ENCODE results near the gene ACAT2.
A peak's percentile ranks its signal among the peaks of the same experiment; 100 is the strongest.
"Not testable (repeated sequence)": the region's sequence is repeated elsewhere in the genome, so short reads cannot be mapped to it uniquely, and the experiment has no call there.

Gene ACAT2

DNA sequence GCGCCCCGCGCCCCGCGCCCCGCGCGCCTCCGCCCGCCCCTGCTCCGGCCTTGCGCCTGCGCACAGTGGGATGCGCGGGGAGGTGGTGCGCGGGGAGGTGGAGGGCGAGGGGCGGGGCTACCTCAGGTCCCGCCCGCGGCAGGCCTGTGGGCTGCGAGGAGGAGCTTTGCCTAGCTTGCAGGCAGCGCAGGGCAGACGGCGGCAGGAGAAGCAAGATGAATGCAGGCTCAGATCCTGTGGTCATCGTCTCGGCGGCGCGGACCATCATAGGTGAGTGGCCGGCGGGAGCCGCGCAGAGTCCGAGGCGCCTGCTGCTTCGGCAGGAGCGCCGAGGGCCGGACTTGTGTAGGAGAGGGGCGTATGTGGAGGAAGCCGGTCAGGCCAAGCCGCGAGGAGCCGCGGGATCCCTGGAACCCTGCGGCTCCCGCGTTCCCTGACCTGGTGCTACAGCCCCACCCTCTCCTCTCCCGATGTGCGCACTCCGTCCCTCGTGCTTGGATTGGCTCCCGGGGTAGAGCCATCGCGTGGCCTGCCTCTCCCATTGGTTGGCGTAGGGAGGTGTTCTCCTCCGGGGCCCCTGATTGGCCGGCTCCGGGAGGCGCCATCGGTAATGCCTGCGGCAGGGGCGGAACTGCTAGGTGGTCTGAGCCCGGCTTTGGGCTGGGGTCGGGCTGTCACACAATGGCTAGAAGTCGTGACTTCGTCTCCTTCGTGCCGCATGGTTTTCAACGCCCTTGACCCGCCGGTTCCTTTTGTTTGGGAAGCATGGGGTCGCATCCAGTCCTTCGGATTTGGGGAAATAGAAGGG is at the start of gene ACAT2:
ACAT2 (plus strand) TSS at position 173 of the 808 bp plus-strand sequence; CDS start at position 216, 43 bp downstream.
- Histone ChIP-seq H3K27ac (ENCODE audit: low read length) (peak within 1 kb of the TSS; percentile 86), H3K36me3 (ENCODE audit: control insufficient read depth in 1 of 2, insufficient read depth in 2 of 2, low read length in 2 of 2) (peaks cover 4 to 13% of the 10 kb centered on the region in 2 donors), H3K4me1 (ENCODE audit: control insufficient read depth in 1 of 2, insufficient read depth in 2 of 2, low read length in 2 of 2) (peaks cover 6 to 17% of the 10 kb centered on the region in 2 donors), H3K9me3 (ENCODE audit: control insufficient read depth in 1 of 2, low read length in 2 of 2) (no peaks in the 10 kb centered on the region), H3K4me3 (ENCODE audit: low read depth in 1 of 2, low read length in 2 of 2) (peak within 1 kb of the TSS; percentile 85 to 93), H3K27me3 (ENCODE audit: low read depth, low read length) (no peaks in the 10 kb centered on the region)

DNA sequence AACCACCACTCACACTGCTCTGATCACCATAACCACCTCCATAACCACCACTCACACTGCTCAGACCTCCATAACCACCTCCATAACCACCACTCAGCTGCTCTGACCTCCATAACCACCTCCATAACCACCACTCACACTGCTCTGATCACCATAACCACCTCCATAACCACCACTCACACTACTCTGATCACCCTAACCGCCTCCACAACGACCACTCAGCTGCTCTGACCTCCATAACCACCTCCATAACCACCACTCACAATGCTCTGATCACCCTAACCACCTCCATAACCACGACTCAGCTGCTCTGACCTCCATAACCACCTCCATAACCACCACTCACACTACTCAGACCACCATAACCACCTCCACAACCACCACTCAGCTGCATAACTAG is 49.5 kb upstream of the ACAT2 start:
- H3K27me3 ChIP-seq (ENCODE audit: low read depth, low read length); H3K36me3 ChIP-seq (ENCODE audit: control insufficient read depth in 1 of 2, insufficient read depth in 2 of 2, low read length in 2 of 2); H3K27ac ChIP-seq (ENCODE audit: low read length); H3K4me3 ChIP-seq (ENCODE audit: low read depth in 1 of 2, low read length in 2 of 2); H3K4me1 ChIP-seq (ENCODE audit: control insufficient read depth in 1 of 2, insufficient read depth in 2 of 2, low read length in 2 of 2); H3K9me3 ChIP-seq (ENCODE audit: control insufficient read depth in 1 of 2, low read length in 2 of 2): not testable (repeated sequence)

- Histone ChIP-seq H3K4me1 (ENCODE audit: control insufficient read depth in 1 of 2, insufficient read depth in 2 of 2, low read length in 2 of 2) (peaks cover 0 to 7% of the 10 kb centered on the region in 2 donors), H3K4me3 (ENCODE audit: low read depth in 1 of 2, low read length in 2 of 2) (no peak overlapping the region), H3K9me3 (ENCODE audit: control insufficient read depth in 1 of 2, low read length in 2 of 2) (no peaks in the 10 kb centered on the region), H3K27me3 (ENCODE audit: low read depth, low read length) (no peaks in the 10 kb centered on the region), H3K36me3 (ENCODE audit: control insufficient read depth in 1 of 2, insufficient read depth in 2 of 2, low read length in 2 of 2) (peaks cover 0 to 8% of the 10 kb centered on the region in 2 donors), H3K27ac (ENCODE audit: low read length) (no peak overlapping the region)
Measured at GRCh38 chr6:159713984-159714383, 47.9 kb upstream of the ACAT2 start.

- Histone ChIP-seq H3K4me1 (ENCODE audit: control insufficient read depth in 1 of 2, insufficient read depth in 2 of 2, low read length in 2 of 2) (peaks cover 0 to 7% of the 10 kb centered on the region in 2 donors), H3K4me3 (ENCODE audit: low read depth in 1 of 2, low read length in 2 of 2) (no peak overlapping the region), H3K36me3 (ENCODE audit: control insufficient read depth in 1 of 2, insufficient read depth in 2 of 2, low read length in 2 of 2) (peaks cover 0 to 8% of the 10 kb centered on the region in 2 donors), H3K27ac (ENCODE audit: low read length) (peak overlapping the region; percentile 74), H3K9me3 (ENCODE audit: control insufficient read depth in 1 of 2, low read length in 2 of 2) (no peaks in the 10 kb centered on the region), H3K27me3 (ENCODE audit: low read depth, low read length) (no peaks in the 10 kb centered on the region)
Measured at GRCh38 chr6:159714404-159714803, 47.4 kb upstream of the ACAT2 start.

DNA sequence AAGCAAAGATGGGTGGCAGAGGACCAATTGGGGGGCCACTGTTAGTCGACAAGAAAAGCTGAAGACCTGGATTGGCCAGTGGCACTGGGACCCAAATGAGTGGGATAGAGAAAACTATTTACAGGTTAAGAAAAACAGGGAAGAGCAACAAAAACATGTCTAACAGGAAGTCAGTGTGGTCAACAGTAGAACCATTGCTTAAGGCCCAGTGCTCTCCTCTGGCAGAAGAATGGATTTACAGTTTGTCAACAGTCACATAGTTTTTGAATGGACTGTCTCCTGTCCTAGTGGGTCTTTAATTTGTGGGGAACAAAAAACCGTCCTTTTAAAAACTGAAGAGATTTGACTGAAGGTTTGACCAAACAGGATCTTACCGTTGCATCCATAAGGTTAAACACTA is 46.7 kb upstream of the ACAT2 start:
- no peaks in the 10 kb centered on the region for H3K9me3 ChIP-seq (ENCODE audit: control insufficient read depth in 1 of 2, low read length in 2 of 2)
- no peak overlapping the region for H3K4me3 ChIP-seq (ENCODE audit: low read depth in 1 of 2, low read length in 2 of 2)
- peaks cover 0 to 7% of the 10 kb centered on the region in 2 donors for H3K4me1 ChIP-seq (ENCODE audit: control insufficient read depth in 1 of 2, insufficient read depth in 2 of 2, low read length in 2 of 2)
- H3K27me3 ChIP-seq (ENCODE audit: low read depth, low read length): no peaks in the 10 kb centered on the region
- H3K36me3 ChIP-seq (ENCODE audit: control insufficient read depth in 1 of 2, insufficient read depth in 2 of 2, low read length in 2 of 2): peaks cover 0 to 8% of the 10 kb centered on the region in 2 donors
- H3K27ac ChIP-seq (ENCODE audit: low read length): peak overlapping the region; percentile 74

GRCh38 chr6:159715605-159716004 is 46.2 kb upstream of the ACAT2 start:
- Histone ChIP-seq H3K36me3 (ENCODE audit: control insufficient read depth in 1 of 2, insufficient read depth in 2 of 2, low read length in 2 of 2) (peaks cover 0 to 8% of the 10 kb centered on the region in 2 donors), H3K27me3 (ENCODE audit: low read depth, low read length) (no peaks in the 10 kb centered on the region), H3K27ac (ENCODE audit: low read length) (peak overlapping the region; percentile 74), H3K4me3 (ENCODE audit: low read depth in 1 of 2, low read length in 2 of 2) (no peak overlapping the region), H3K9me3 (ENCODE audit: control insufficient read depth in 1 of 2, low read length in 2 of 2) (no peaks in the 10 kb centered on the region), H3K4me1 (ENCODE audit: control insufficient read depth in 1 of 2, insufficient read depth in 2 of 2, low read length in 2 of 2) (peaks cover 0 to 7% of the 10 kb centered on the region in 2 donors)

- Histone ChIP-seq H3K4me1 (ENCODE audit: control insufficient read depth in 1 of 2, insufficient read depth in 2 of 2, low read length in 2 of 2) (peaks cover 0 to 7% of the 10 kb centered on the region in 2 donors), H3K9me3 (ENCODE audit: control insufficient read depth in 1 of 2, low read length in 2 of 2) (no peaks in the 10 kb centered on the region), H3K4me3 (ENCODE audit: low read depth in 1 of 2, low read length in 2 of 2) (peak overlapping the region in 1 of 2 donors; percentile 36), H3K27me3 (ENCODE audit: low read depth, low read length) (no peaks in the 10 kb centered on the region), H3K27ac (ENCODE audit: low read length) (peak overlapping the region; percentile 74), H3K36me3 (ENCODE audit: control insufficient read depth in 1 of 2, insufficient read depth in 2 of 2, low read length in 2 of 2) (peaks cover 0 to 8% of the 10 kb centered on the region in 2 donors)
Measured at GRCh38 chr6:159716247-159717096, 45.4 kb upstream of the ACAT2 start.

DNA sequence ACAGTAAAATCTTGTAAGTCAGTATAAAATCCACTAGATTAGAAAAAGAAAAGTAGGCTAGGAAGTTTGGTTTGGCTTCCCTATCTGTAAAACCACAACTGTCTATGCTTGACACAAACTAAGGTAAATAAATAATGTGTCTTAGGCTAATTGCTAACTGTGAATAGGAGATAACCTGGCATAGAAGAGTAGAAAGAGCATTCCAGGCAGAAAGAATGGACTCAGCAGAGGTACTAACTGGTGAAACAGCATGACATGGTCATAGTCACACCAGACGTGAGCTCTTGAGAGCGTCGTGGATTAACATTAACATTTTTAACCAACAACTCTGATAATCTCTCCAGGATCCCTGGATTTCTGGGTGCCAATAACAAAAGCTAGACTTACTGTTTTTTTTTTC is 43.2 kb upstream of the ACAT2 start:
- Histone ChIP-seq H3K4me1 (ENCODE audit: control insufficient read depth in 1 of 2, insufficient read depth in 2 of 2, low read length in 2 of 2) (peaks cover 0 to 7% of the 10 kb centered on the region in 2 donors), H3K4me3 (ENCODE audit: low read depth in 1 of 2, low read length in 2 of 2) (no peak overlapping the region), H3K36me3 (ENCODE audit: control insufficient read depth in 1 of 2, insufficient read depth in 2 of 2, low read length in 2 of 2) (peaks cover 0 to 8% of the 10 kb centered on the region in 2 donors), H3K27ac (ENCODE audit: low read length) (no peak overlapping the region), H3K27me3 (ENCODE audit: low read depth, low read length) (no peaks in the 10 kb centered on the region), H3K9me3 (ENCODE audit: control insufficient read depth in 1 of 2, low read length in 2 of 2) (no peaks in the 10 kb centered on the region)

- Histone ChIP-seq H3K9me3 (ENCODE audit: control insufficient read depth in 1 of 2, low read length in 2 of 2) (no peaks in the 10 kb centered on the region), H3K36me3 (ENCODE audit: control insufficient read depth in 1 of 2, insufficient read depth in 2 of 2, low read length in 2 of 2) (peaks cover 0 to 8% of the 10 kb centered on the region in 2 donors), H3K27me3 (ENCODE audit: low read depth, low read length) (no peaks in the 10 kb centered on the region), H3K4me3 (ENCODE audit: low read depth in 1 of 2, low read length in 2 of 2) (no peak overlapping the region), H3K4me1 (ENCODE audit: control insufficient read depth in 1 of 2, insufficient read depth in 2 of 2, low read length in 2 of 2) (peaks cover 0 to 7% of the 10 kb centered on the region in 2 donors), H3K27ac (ENCODE audit: low read length) (no peak overlapping the region)
Measured at GRCh38 chr6:159719287-159719686, 42.6 kb upstream of the ACAT2 start.

GRCh38 chr6:159720708-159721107 is 41.1 kb upstream of the ACAT2 start:
- Histone ChIP-seq H3K27ac (ENCODE audit: low read length) (no peak overlapping the region), H3K4me1 (ENCODE audit: control insufficient read depth in 1 of 2, insufficient read depth in 2 of 2, low read length in 2 of 2) (peaks cover 1 to 7% of the 10 kb centered on the region in 2 donors), H3K4me3 (ENCODE audit: low read depth in 1 of 2, low read length in 2 of 2) (no peak overlapping the region), H3K9me3 (ENCODE audit: control insufficient read depth in 1 of 2, low read length in 2 of 2) (no peaks in the 10 kb centered on the region), H3K36me3 (ENCODE audit: control insufficient read depth in 1 of 2, insufficient read depth in 2 of 2, low read length in 2 of 2) (peaks cover 0 to 8% of the 10 kb centered on the region in 2 donors), H3K27me3 (ENCODE audit: low read depth, low read length) (no peaks in the 10 kb centered on the region)

DNA sequence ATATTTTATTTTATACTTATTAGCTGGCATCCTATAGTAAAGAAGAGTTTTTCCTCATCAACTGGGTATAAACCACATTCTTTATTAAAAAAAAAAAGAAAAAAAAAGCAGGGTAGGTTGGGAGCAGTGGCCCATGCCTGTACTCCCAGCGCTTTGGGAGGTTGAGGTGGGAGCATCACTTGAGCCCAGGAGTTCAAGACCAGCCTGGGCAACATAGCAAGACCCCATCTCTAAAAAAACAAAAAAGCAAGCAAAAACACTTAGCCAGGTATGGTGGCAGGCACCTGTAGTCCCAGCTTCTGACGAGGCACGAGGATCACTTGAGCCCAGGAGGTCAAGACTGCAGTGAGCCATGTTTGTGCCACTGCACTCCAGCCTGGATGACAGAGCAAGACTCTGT is 39.9 kb upstream of the ACAT2 start:
- not testable (repeated sequence) for H3K4me1 ChIP-seq (ENCODE audit: control insufficient read depth in 1 of 2, insufficient read depth in 2 of 2, low read length in 2 of 2); H3K27ac ChIP-seq (ENCODE audit: low read length); H3K4me3 ChIP-seq (ENCODE audit: low read depth in 1 of 2, low read length in 2 of 2); H3K27me3 ChIP-seq (ENCODE audit: low read depth, low read length); H3K36me3 ChIP-seq (ENCODE audit: control insufficient read depth in 1 of 2, insufficient read depth in 2 of 2, low read length in 2 of 2); H3K9me3 ChIP-seq (ENCODE audit: control insufficient read depth in 1 of 2, low read length in 2 of 2)

Measured in muscle layer of duodenum (tissue), 2 donors.